Astrocyte (in vitro differentiated cells and primary cell): Measurements from ENCODE around the gene TRPC4AP. TPM values are rescaled to one million over a fixed set of nuclear protein-coding genes. Genes with fewer than 3 reads are reported as not detected.

Experiments
- DNase-seq: peaks from one replicate; pipeline ENCODE4 v3.0.0-alpha.2; 2010; ENCODE audit warnings: low read depth
- FAIRE-seq: peaks from 2 replicates; lab custom pipeline; 2011; peaks lifted over from hg19 to GRCh38; lab: Jason Lieb, UNC
- H2AFZ ChIP-seq: 2 replicates; pipeline ENCODE4 v1.6.0; 2012; ENCODE audit warnings: low read depth, low read length, inconsistent platforms
- H3K27ac ChIP-seq: 2 replicates; pipeline ENCODE4 v1.5.1; 2011; ENCODE audit warnings: low read depth, low read length, inconsistent platforms
- H3K27me3 ChIP-seq: 2 replicates; pipeline ENCODE4 v1.6.0; 2011; ENCODE audit warnings: low read length, inconsistent platforms; ENCODE audit not compliant: insufficient read depth
- H3K36me3 ChIP-seq: 2 replicates; pipeline ENCODE4 v1.5.1; 2011; ENCODE audit warnings: low read length, inconsistent platforms; ENCODE audit not compliant: insufficient read depth
- H3K4me1 ChIP-seq: 2 replicates; pipeline ENCODE4 v1.5.1; 2011; ENCODE audit warnings: low read length, inconsistent platforms; ENCODE audit not compliant: insufficient read depth
- H3K4me2 ChIP-seq: 2 replicates; pipeline ENCODE4 v1.6.0; 2012; ENCODE audit warnings: low read length, inconsistent platforms
- H3K4me3 ChIP-seq: 2 replicates; pipeline ENCODE4 v1.5.1; 2011; ENCODE audit warnings: low read depth, mild to moderate bottlenecking, low read length, inconsistent platforms; ENCODE audit not compliant: insufficient read depth
- H3K79me2 ChIP-seq: 2 replicates; pipeline ENCODE4 v1.6.0; 2012; ENCODE audit warnings: mild to moderate bottlenecking, low read length, inconsistent platforms; ENCODE audit not compliant: insufficient read depth
- H3K9ac ChIP-seq: 2 replicates; pipeline ENCODE4 v1.6.0; 2012; ENCODE audit warnings: mild to moderate bottlenecking, low read length, inconsistent platforms
- H3K9me3 ChIP-seq: 2 replicates; pipeline ENCODE4 v1.5.1; 2012; ENCODE audit warnings: low read depth, mild to moderate bottlenecking, low read length, inconsistent platforms; ENCODE audit not compliant: insufficient read depth
- H4K20me1 ChIP-seq: 2 replicates; pipeline ENCODE4 v1.6.0; 2012; ENCODE audit warnings: low read length, inconsistent platforms; ENCODE audit not compliant: insufficient read depth
- H3K27ac Mint-ChIP-seq: one replicate; pipeline ENCODE4 v1.8.0; 2021; ENCODE audit warnings: mild to moderate bottlenecking, mixed read lengths; ENCODE audit not compliant: unreplicated experiment
- H3K27me3 Mint-ChIP-seq: one replicate; pipeline ENCODE4 v1.8.0; 2021; ENCODE audit warnings: low read depth, mixed read lengths; ENCODE audit not compliant: unreplicated experiment
- H3K36me3 Mint-ChIP-seq: one replicate; pipeline ENCODE4 v1.8.0; 2021; ENCODE audit warnings: low read depth, mixed read lengths; ENCODE audit not compliant: unreplicated experiment
- H3K4me1 Mint-ChIP-seq: one replicate; pipeline ENCODE4 v1.8.0; 2021; ENCODE audit warnings: low read depth, mixed read lengths; ENCODE audit not compliant: unreplicated experiment
- H3K4me3 Mint-ChIP-seq: one replicate; pipeline ENCODE4 v1.8.0; 2021; ENCODE audit warnings: mild to moderate bottlenecking, moderate library complexity, mixed read lengths; ENCODE audit not compliant: unreplicated experiment
- H3K9me3 Mint-ChIP-seq: one replicate; pipeline ENCODE4 v1.8.0; 2021; ENCODE audit warnings: mild to moderate bottlenecking, mixed read lengths; ENCODE audit not compliant: unreplicated experiment
- CTCF ChIP-seq: IDR thresholded peaks from 2 replicates; pipeline ENCODE4 v1.5.1; 2011; ENCODE audit warnings: low read depth, mild to moderate bottlenecking, inconsistent platforms, low read length, moderate library complexity; ENCODE audit not compliant: insufficient read depth
- EZH2 ChIP-seq: IDR thresholded peaks from 2 replicates; pipeline ENCODE4 v1.6.1; 2012; ENCODE audit warnings: mild to moderate bottlenecking, low read length, inconsistent platforms; ENCODE audit not compliant: insufficient read depth
- total RNA-seq: library from RNA; stranded (reverse); gene quantifications from 2 replicates; pipeline ENCODE4 v1.2.1, GENCODE V29; 2021

TRPC4AP gene
- total RNA-seq, 1 donor from 2014 or later = 92.6 TPM

GRCh38 chr20:35025116-35025515 is 67.5 kb downstream of the TRPC4AP start:
- no peak overlapping the region for H3K4me3 ChIP-seq
- Mint-ChIP-seq H3K9me3 (no peaks in the 10 kb centered on the region), H3K27me3 (no peaks in the 10 kb centered on the region), H3K4me3 (no peak overlapping the region), H3K4me1 (peaks cover 3% of the 10 kb centered on the region), H3K36me3 (peaks cover 15% of the 10 kb centered on the region), H3K27ac (no peak overlapping the region)
- H4K20me1 ChIP-seq = peaks cover 36% of the 10 kb centered on the region
- FAIRE-seq = no peak
- peaks cover 6% of the 10 kb centered on the region for H3K79me2 ChIP-seq
- no peak for DNase-seq
- H3K27ac ChIP-seq = no peak overlapping the region
- no peak for TF ChIP-seq EZH2
- TF ChIP-seq CTCF = no peak
- H3K4me2 ChIP-seq = no peak overlapping the region
- H3K4me1 ChIP-seq = no peaks in the 10 kb centered on the region
- no peak overlapping the region for H2AFZ ChIP-seq
- H3K27me3 ChIP-seq = no peaks in the 10 kb centered on the region
- H3K36me3 ChIP-seq = peaks cover 26% of the 10 kb centered on the region
- no peaks in the 10 kb centered on the region for H3K9me3 ChIP-seq
- H3K9ac ChIP-seq = no peak overlapping the region

GRCh38 chr20:35023624-35024023 is 69.0 kb downstream of the TRPC4AP start:
- Histone ChIP-seq H3K4me2 (no peak overlapping the region), H3K9me3 (no peaks in the 10 kb centered on the region), H3K79me2 (peaks cover 18% of the 10 kb centered on the region), H3K9ac (no peak overlapping the region), H3K27ac (no peak overlapping the region), H3K36me3 (peaks cover 28% of the 10 kb centered on the region), H2AFZ (no peak overlapping the region), H3K4me1 (no peaks in the 10 kb centered on the region), H4K20me1 (peaks cover 49% of the 10 kb centered on the region), H3K4me3 (no peak overlapping the region), H3K27me3 (no peaks in the 10 kb centered on the region)
- peaks cover 16% of the 10 kb centered on the region for H3K36me3 Mint-ChIP-seq
- H3K4me3 Mint-ChIP-seq = no peak overlapping the region
- no peaks in the 10 kb centered on the region for H3K27me3 Mint-ChIP-seq
- FAIRE-seq = no peak
- no peak for DNase-seq
- H3K27ac Mint-ChIP-seq = no peak overlapping the region
- peaks cover 5% of the 10 kb centered on the region for H3K4me1 Mint-ChIP-seq
- TF ChIP-seq EZH2 = no peak
- no peak for TF ChIP-seq CTCF
- no peaks in the 10 kb centered on the region for H3K9me3 Mint-ChIP-seq

- Mint-ChIP-seq H3K4me3 (no peak overlapping the region), H3K27ac (no peak overlapping the region), H3K36me3 (peaks cover 15% of the 10 kb centered on the region), H3K9me3 (no peaks in the 10 kb centered on the region), H3K4me1 (peaks cover 13% of the 10 kb centered on the region), H3K27me3 (no peaks in the 10 kb centered on the region)
- no peak for TF ChIP-seq EZH2
- no peak for TF ChIP-seq CTCF
- H3K4me1 ChIP-seq = peaks cover 4% of the 10 kb centered on the region
- peaks cover 25% of the 10 kb centered on the region for H3K79me2 ChIP-seq
- no peak overlapping the region for H3K4me2 ChIP-seq
- H2AFZ ChIP-seq = no peak overlapping the region
- FAIRE-seq = no peak
- H3K27me3 ChIP-seq = no peaks in the 10 kb centered on the region
- H3K9me3 ChIP-seq = no peaks in the 10 kb centered on the region
- H3K4me3 ChIP-seq = no peak overlapping the region
- no peak overlapping the region for H3K9ac ChIP-seq
- peaks cover 28% of the 10 kb centered on the region for H3K36me3 ChIP-seq
- peaks cover 62% of the 10 kb centered on the region for H4K20me1 ChIP-seq
- no peak for DNase-seq
- no peak overlapping the region for H3K27ac ChIP-seq
Observed at GRCh38 chr20:35021831-35022230, 70.8 kb downstream of the TRPC4AP start.
